BJ (cell line): ENCODE measurements around the gene MFAP3. TPM values are rescaled to one million over a fixed set of nuclear protein-coding genes. Genes with fewer than 3 reads are reported as not detected.

ENCODE experiments used
- CTCF ChIA-PET: fragments of 350-600 bp; formaldehyde crosslinking; extraction: SDS; loops from one replicate; lab custom pipeline; 2021; ENCODE audit warnings: antibody characterized with exemption, inconsistent platforms; lab: Yijun Ruan, JAX
- POLR2A ChIA-PET: fragments of 300-600 bp; sonication (Branson Sonifier 250); formaldehyde crosslinking; extraction: SDS; loops from one replicate; lab custom pipeline; 2021; ENCODE audit warnings: antibody characterized with exemption; lab: Charles Lee
- DNase-seq: peaks from one replicate; pipeline ENCODE4 v3.0.0-alpha.2; 2011; ENCODE audit warnings: low read depth
- H3K27me3 ChIP-seq: 2 replicates; pipeline ENCODE4 v1.6.0; 2011; ENCODE audit warnings: low read length; ENCODE audit not compliant: control insufficient read depth, insufficient read depth
- H3K36me3 ChIP-seq: 2 replicates; pipeline ENCODE4 v1.5.1; 2011; ENCODE audit warnings: low read length; ENCODE audit not compliant: control insufficient read depth, insufficient read depth
- H3K4me3 ChIP-seq: 2 replicates; pipeline ENCODE4 v1.5.1; 2011; ENCODE audit warnings: low read depth, mild to moderate bottlenecking, control low read depth, low read length
- CTCF ChIP-seq: IDR thresholded peaks from 2 replicates; pipeline ENCODE4 v1.5.1; 2011; ENCODE audit warnings: low read depth, mild to moderate bottlenecking, control low read depth, inconsistent platforms, low read length, moderate library complexity; ENCODE audit not compliant: insufficient read depth
- polyA plus RNA-seq: library from polyadenylated mRNA; depleted of rRNA; stranded (reverse); fragments of >200 nt; gene quantifications from 2 replicates; pipeline ENCODE4 v1.2.3, GENCODE V29; 2011

The MFAP3 gene
- polyA plus RNA-seq, 1 experiment: 24.5 TPM

- POLR2A ChIA-PET: no interaction called here
- no peak for DNase-seq
- Histone ChIP-seq H3K36me3 (no peaks in the 10 kb centered on the region), H3K4me3 (no peak overlapping the region), H3K27me3 (no peaks in the 10 kb centered on the region)
- CTCF ChIA-PET: interaction anchor here (0.9 to 3.8 kb wide), 7 partner anchors 9 to 104 kb away, joined by 3 to 10 read pairs (median 3); partner anchors contain the start of gene GALNT10
- no peak for TF ChIP-seq CTCF
These were observed 47.9 kb downstream of the MFAP3 start for GRCh38 chr5:154086641-154087040.

GRCh38 chr5:154087260-154087659, 48.5 kb downstream of the MFAP3 start:
- no peak for DNase-seq
- H3K27me3 ChIP-seq: no peaks in the 10 kb centered on the region
- H3K36me3 ChIP-seq: no peaks in the 10 kb centered on the region
- H3K4me3 ChIP-seq: no peak overlapping the region
- CTCF ChIA-PET: interaction anchor here (1.1 to 3.8 kb wide), 4 partner anchors 9 to 92 kb away, joined by 3 to 10 read pairs (median 4); no protein-coding TSS in a partner anchor
- POLR2A ChIA-PET: no interaction called here
- no peak for TF ChIP-seq CTCF

- no peaks in the 10 kb centered on the region for H3K36me3 ChIP-seq
- ChIA-PET CTCF (interaction anchor here (0.9 to 1.1 kb wide), 2 partner anchors 9 to 16 kb away, joined by 3 read pairs; no protein-coding TSS in a partner anchor), POLR2A (no interaction called here)
- H3K4me3 ChIP-seq: no peak overlapping the region
- no peak for TF ChIP-seq CTCF
- no peaks in the 10 kb centered on the region for H3K27me3 ChIP-seq
- no peak for DNase-seq
These were observed 50.0 kb downstream of the MFAP3 start for GRCh38 chr5:154088801-154089200.

GRCh38 chr5:154090656-154091055, 51.9 kb downstream of the MFAP3 start:
- CTCF ChIA-PET: interaction anchor here (1.5 kb wide), 1 partner anchor 13 kb away, joined by 3 read pairs; no protein-coding TSS in a partner anchor
- Histone ChIP-seq H3K4me3 (no peak overlapping the region), H3K36me3 (no peaks in the 10 kb centered on the region), H3K27me3 (no peaks in the 10 kb centered on the region)
- no peak for TF ChIP-seq CTCF
- POLR2A ChIA-PET: no interaction called here
- no peak for DNase-seq

GRCh38 chr5:154092356-154093141, 53.8 kb downstream of the MFAP3 start:
- DNase-seq: peak; percentile 49
- no peak for TF ChIP-seq CTCF
- ChIA-PET POLR2A (interaction anchor here (0.6 kb wide), 1 partner anchor 771 kb away, joined by 7 read pairs; no protein-coding TSS in a partner anchor), CTCF (interaction anchor here (1.1 to 1.4 kb wide), 2 partner anchors 20 to 66 kb away, joined by 4 to 5 read pairs; no protein-coding TSS in a partner anchor)
- Histone ChIP-seq H3K36me3 (no peaks in the 10 kb centered on the region), H3K4me3 (no peak overlapping the region), H3K27me3 (no peaks in the 10 kb centered on the region)
